Fibroblast of the aortic adventitia (primary cell): Measurements from ENCODE around the gene DLGAP1. TPM values are rescaled to one million over a fixed set of nuclear protein-coding genes. Genes with fewer than 3 reads are reported as not detected.
A peak's percentile ranks its signal among the peaks of the same experiment; 100 is the strongest.

Experiments
- DNase-seq: peaks from one replicate; pipeline ENCODE4 v3.0.0-alpha.2; 2010; ENCODE audit warnings: low read depth
- H3K4me3 ChIP-seq: 2 replicates; pipeline ENCODE4 v1.5.1; 2011; ENCODE audit warnings: low read depth, mild to moderate bottlenecking, control low read depth, low read length, moderate library complexity
- CTCF ChIP-seq: IDR thresholded peaks from 2 replicates; pipeline ENCODE4 v1.5.1; 2011; ENCODE audit warnings: mild to moderate bottlenecking, low read length, control low read depth, inconsistent platforms; ENCODE audit not compliant: insufficient read depth
- total RNA-seq: library from RNA; depleted of rRNA; stranded (reverse); fragments of >200 nt; gene quantifications from 2 replicates; pipeline ENCODE4 v1.2.3, GENCODE V29; 2012; ENCODE audit warnings: low replicate concordance

Gene DLGAP1
- total RNA-seq, 1 donor = 1.4 TPM

- DNase-seq = no peak
- TF ChIP-seq CTCF = no peak
- no peak overlapping the region for H3K4me3 ChIP-seq
These were observed 694.4 kb downstream of the DLGAP1 start for GRCh38 chr18:3760741-3761140.

- no peak for TF ChIP-seq CTCF
- no peak for DNase-seq
- no peak overlapping the region for H3K4me3 ChIP-seq
These were observed 696.0 kb downstream of the DLGAP1 start for GRCh38 chr18:3759099-3759498.

- peak; percentile 42 for DNase-seq
- H3K4me3 ChIP-seq = no peak overlapping the region
- TF ChIP-seq CTCF = no peak
These were observed 696.6 kb downstream of the DLGAP1 start for GRCh38 chr18:3758531-3758930.

GRCh38 chr18:3757361-3757760, 697.7 kb downstream of the DLGAP1 start:
- no peak for TF ChIP-seq CTCF
- DNase-seq = no peak

GRCh38 chr18:3753106-3753505, 702.0 kb downstream of the DLGAP1 start:
- no peak for TF ChIP-seq CTCF
- DNase-seq = no peak
- H3K4me3 ChIP-seq = no peak overlapping the region

More at GRCh38 chr18:3757361-3757760, 697.7 kb downstream of the DLGAP1 start:
- no peak overlapping the region for H3K4me3 ChIP-seq

- peak; percentile 58 for DNase-seq
- no peak overlapping the region for H3K4me3 ChIP-seq
- no peak for TF ChIP-seq CTCF
These were observed 707.0 kb downstream of the DLGAP1 start for GRCh38 chr18:3748086-3748485.
